ENCODE measurements around the gene NRG4. TPM values are rescaled to one million over a fixed set of nuclear protein-coding genes. Genes with fewer than 3 reads are reported as not detected.
A peak's percentile ranks its signal among the peaks of the same experiment; 100 is the strongest.
"Not testable (repeated sequence)": the region's sequence is repeated elsewhere in the genome, so short reads cannot be mapped to it uniquely, and the experiment has no call there.

The NRG4 gene
- total RNA-seq, 1 donor from 2014 or later, result 3.6 TPM

- DNase-seq (ENCODE audit: low spot score), result no peak
Observed at GRCh38 chr15:75927601-75928000, 84.6 kb downstream of the NRG4 start.

GRCh38 chr15:75926931-75927330, 85.3 kb downstream of the NRG4 start:
- DNase-seq (ENCODE audit: low spot score), result no peak

DNA sequence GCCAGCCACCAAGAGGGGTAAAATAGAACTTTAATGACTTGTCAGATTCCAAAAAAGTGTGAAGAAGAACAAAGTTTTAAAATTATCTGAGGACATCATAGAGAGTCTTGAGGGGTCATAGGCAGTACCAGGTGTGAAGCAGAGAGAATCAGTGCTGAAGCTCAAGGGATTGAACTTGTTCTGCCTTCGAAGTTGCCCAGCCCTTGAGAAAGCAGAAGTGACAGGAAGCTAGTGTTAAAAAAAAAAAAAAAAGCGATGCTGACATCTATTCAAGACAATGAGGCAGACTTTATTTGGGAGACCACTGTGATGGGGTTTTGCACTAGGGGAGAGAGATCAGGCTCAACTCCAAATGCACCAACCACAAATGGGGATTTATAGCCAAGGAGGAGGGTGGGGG, 86.8 kb downstream of the NRG4 start:
- no peak for DNase-seq (ENCODE audit: low spot score)

GRCh38 chr15:75924576-75924975, 87.6 kb downstream of the NRG4 start:
- DNase-seq (ENCODE audit: low spot score), result no peak

GRCh38 chr15:75923756-75924155, 88.5 kb downstream of the NRG4 start:
- no peak for DNase-seq (ENCODE audit: low spot score)

GRCh38 chr15:75921732-75922703, 90.2 kb downstream of the NRG4 start:
- DNase-seq (ENCODE audit: low spot score), result peak; percentile 94

- DNase-seq (ENCODE audit: low spot score), result no peak
Observed at GRCh38 chr15:75920079-75920478, 92.1 kb downstream of the NRG4 start.

GRCh38 chr15:75918135-75918534, 94.1 kb downstream of the NRG4 start:
- DNase-seq (ENCODE audit: low spot score), result no peak

- DNase-seq (ENCODE audit: low spot score), result no peak
Observed at GRCh38 chr15:75916978-75917377, 95.2 kb downstream of the NRG4 start.

GRCh38 chr15:75910355-75910754, 101.9 kb downstream of the NRG4 start:
- DNase-seq (ENCODE audit: low spot score), result not testable (repeated sequence)

DNA sequence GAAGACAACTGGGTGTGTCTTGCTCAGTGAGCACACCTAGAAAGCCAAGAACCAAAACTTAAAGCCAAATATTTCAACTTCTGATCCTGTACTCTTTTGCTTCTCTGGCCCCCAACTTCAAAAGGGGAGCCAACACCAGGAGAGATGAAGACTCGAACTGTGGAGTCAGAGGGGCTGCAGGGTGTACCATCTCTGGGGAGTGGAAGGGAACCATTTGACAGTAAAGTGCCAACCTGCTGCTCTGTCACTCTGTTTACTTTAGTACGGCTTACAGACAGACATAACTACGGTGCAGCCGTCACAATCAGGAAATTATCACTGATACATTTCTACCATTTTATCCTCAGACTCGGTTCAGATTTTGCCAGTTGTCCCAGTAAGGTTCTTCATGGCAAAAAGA, 107.0 kb downstream of the NRG4 start:
- no peak for DNase-seq (ENCODE audit: low spot score)

DNA sequence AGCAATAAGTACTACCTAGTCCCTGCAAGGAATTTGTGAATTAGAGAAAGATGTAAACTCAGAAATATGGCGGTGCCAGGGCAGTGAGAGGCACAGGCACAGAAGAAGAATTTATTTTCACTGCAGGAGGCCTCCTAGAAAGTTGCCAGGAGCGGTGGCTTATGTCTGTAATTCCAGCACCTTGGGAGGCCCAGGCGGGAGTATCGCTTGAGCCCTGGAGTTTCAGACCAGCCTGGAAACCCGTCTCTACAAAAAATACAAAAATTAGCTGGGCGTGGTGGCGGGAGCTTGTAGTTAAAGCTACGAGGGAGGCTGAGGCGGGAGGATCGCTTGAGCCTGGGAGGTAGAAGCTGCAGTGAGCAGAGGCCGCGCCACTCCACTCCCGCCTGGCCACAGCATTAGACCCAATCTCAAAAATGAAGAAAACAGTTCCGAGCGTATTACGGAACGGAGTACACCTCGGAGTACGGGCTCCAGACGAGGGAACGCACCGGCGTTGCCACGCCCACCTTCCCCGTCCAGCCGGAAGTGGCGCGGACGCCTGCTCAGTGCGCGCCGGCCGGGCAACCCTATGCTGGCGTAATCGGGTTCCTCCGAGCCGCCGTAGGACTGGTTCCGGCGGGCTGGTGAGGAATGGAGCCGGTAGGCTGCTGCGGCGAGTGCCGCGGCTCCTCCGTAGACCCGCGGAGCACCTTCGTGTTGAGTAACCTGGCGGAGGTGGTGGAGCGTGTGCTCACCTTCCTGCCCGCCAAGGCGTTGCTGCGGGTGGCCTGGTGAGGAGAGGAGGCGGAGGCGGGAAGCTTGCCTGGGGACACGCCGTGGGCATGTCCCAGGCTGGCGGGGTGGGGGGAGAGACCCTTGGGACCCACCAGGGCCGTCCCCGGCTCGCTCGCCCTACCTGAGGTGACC, 108.6 kb downstream of the NRG4 start, which contains the start of gene FBXO22:
Gene FBXO22 (plus strand): TSS at position 548 of the 909 bp plus-strand sequence. CDS start 86 bp downstream, at position 634.
- peak; percentile 92 for DNase-seq (ENCODE audit: low spot score)

GRCh38 chr15:75902129-75902557, 110.1 kb downstream of the NRG4 start:
- DNase-seq (ENCODE audit: low spot score), result peak; percentile 19

- DNase-seq (ENCODE audit: low spot score), result no peak
Observed at GRCh38 chr15:75900577-75900976, 111.6 kb downstream of the NRG4 start.

GRCh38 chr15:75895731-75896130, 116.5 kb downstream of the NRG4 start:
- DNase-seq (ENCODE audit: low spot score), result no peak

DNA sequence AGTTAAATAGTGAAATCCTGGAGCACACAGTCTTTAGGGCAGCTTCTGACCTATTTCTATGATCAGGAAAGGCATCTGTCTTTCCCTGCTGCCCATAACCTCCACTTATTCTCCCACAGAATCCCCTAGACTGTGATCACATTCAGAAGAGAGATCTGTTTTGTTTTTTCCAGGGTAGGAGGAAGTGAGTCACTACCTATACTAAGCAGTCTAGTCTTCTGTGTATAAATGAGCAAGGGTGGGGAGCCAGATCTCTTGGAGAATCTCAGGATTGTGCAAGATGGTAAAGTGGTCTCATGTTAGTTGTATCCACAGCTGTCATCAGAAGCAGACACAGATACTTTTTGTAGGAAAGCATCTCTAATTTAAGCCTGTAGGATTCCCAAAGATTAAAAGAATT, 120.3 kb downstream of the NRG4 start:
- DNase-seq (ENCODE audit: low spot score), result peak; percentile 81

Other genes starting within 250 kb of the NRG4 start
- 85.5 TPM for gene UBE2Q2, start 169.0 kb downstream of the NRG4 start, total RNA-seq (ENCODE audit: insufficient read depth, low replicate concordance)
- gene FBXO22, start 108.5 kb downstream of the NRG4 start, total RNA-seq (ENCODE audit: insufficient read depth, low replicate concordance), result 12.8 TPM
- 1.4 TPM for gene TMEM266, start 47.6 kb upstream of the NRG4 start, total RNA-seq (ENCODE audit: insufficient read depth, low replicate concordance)

All from umbilical cord (tissue), 2 donors.